Measurements from ENCODE around the gene EP400. TPM values are rescaled to one million over a fixed set of nuclear protein-coding genes. Genes with fewer than 3 reads are reported as not detected.

Gene EP400
- total and polyA plus RNA-seq, 2 of the 13 experiments (the other 11 are each of a cell fraction or from before 2014, with no cell fraction given), result 4.9 to 5.0 TPM

GRCh38 chr12:131928711-131929580 is 20.8 kb upstream of the EP400 start, which contains the start of gene PUS1 (continued):
- TF ChIP-seq, protein P1, sequence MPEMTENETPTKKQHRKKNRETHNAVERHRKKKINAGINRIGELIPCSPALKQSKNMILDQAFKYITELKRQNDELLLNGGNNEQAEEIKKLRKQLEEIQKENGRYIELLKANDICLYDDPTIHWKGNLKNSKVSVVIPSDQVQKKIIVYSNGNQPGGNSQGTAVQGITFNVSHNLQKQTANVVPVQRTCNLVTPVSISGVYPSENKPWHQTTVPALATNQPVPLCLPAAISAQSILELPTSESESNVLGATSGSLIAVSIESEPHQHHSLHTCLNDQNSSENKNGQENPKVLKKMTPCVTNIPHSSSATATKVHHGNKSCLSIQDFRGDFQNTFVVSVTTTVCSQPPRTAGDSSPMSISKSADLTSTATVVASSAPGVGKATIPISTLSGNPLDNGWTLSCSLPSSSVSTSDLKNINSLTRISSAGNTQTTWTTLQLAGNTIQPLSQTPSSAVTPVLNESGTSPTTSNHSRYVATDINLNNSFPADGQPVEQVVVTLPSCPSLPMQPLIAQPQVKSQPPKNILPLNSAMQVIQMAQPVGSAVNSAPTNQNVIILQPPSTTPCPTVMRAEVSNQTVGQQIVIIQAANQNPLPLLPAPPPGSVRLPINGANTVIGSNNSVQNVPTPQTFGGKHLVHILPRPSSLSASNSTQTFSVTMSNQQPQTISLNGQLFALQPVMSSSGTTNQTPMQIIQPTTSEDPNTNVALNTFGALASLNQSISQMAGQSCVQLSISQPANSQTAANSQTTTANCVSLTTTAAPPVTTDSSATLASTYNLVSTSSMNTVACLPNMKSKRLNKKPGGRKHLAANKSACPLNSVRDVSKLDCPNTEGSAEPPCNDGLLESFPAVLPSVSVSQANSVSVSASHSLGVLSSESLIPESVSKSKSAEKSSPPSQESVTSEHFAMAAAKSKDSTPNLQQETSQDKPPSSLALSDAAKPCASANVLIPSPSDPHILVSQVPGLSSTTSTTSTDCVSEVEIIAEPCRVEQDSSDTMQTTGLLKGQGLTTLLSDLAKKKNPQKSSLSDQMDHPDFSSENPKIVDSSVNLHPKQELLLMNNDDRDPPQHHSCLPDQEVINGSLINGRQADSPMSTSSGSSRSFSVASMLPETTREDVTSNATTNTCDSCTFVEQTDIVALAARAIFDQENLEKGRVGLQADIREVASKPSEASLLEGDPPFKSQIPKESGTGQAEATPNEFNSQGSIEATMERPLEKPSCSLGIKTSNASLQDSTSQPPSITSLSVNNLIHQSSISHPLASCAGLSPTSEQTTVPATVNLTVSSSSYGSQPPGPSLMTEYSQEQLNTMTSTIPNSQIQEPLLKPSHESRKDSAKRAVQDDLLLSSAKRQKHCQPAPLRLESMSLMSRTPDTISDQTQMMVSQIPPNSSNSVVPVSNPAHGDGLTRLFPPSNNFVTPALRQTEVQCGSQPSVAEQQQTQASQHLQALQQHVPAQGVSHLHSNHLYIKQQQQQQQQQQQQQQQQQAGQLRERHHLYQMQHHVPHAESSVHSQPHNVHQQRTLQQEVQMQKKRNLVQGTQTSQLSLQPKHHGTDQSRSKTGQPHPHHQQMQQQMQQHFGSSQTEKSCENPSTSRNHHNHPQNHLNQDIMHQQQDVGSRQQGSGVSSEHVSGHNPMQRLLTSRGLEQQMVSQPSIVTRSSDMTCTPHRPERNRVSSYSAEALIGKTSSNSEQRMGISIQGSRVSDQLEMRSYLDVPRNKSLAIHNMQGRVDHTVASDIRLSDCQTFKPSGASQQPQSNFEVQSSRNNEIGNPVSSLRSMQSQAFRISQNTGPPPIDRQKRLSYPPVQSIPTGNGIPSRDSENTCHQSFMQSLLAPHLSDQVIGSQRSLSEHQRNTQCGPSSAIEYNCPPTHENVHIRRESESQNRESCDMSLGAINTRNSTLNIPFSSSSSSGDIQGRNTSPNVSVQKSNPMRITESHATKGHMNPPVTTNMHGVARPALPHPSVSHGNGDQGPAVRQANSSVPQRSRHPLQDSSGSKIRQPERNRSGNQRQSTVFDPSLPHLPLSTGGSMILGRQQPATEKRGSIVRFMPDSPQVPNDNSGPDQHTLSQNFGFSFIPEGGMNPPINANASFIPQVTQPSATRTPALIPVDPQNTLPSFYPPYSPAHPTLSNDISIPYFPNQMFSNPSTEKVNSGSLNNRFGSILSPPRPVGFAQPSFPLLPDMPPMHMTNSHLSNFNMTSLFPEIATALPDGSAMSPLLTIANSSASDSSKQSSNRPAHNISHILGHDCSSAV (CRISPR knock-in tag; IDR thresholded peaks at IDR 0.05; ENCODE audit: borderline replicate concordance), result no peak
- TF ChIP-seq ZNF782 (CRISPR knock-in tag; IDR thresholded peaks at IDR 0.05; ENCODE audit: borderline replicate concordance) (no peak), ESRRA (CRISPR knock-in tag; IDR thresholded peaks at IDR 0.05; ENCODE audit: low read depth) (peak; percentile 44; the same call in 1 of the 2 replicates), DNMT1 (CRISPR knock-in tag; IDR thresholded peaks at IDR 0.05) (no peak), GPBP1L1 (CRISPR knock-in tag; IDR thresholded peaks at IDR 0.05) (no peak), ZNF143 (CRISPR knock-in tag; IDR thresholded peaks at IDR 0.05) (peak; percentile 44; the same call in 1 of the 2 replicates), ZFP36L2 (CRISPR knock-in tag; IDR thresholded peaks at IDR 0.05) (no peak)
